ENCODE measurements around the gene LIN7B.
A peak's percentile ranks its signal among the peaks of the same experiment; 100 is the strongest.

Gene LIN7B

GRCh38 chr19:49113762-49114629, at the start of gene LIN7B (continued):
- TF ChIP-seq ZNF214 (tag by site-specific recombination; IDR thresholded peaks at IDR 0.05; ENCODE audit: borderline replicate concordance) (no peak), WT1 (tag by site-specific recombination; IDR thresholded peaks at IDR 0.05) (no peak), ZNF660 (tag by site-specific recombination; IDR thresholded peaks at IDR 0.05) (peak; percentile 30; the same call in 1 of the 2 replicates), ZNF791 (tag by site-specific recombination; IDR thresholded peaks at IDR 0.05) (no peak), ZNF394 (tag by site-specific recombination; IDR thresholded peaks at IDR 0.05; ENCODE audit: borderline replicate concordance) (no peak), ATF2 (tag by site-specific recombination; IDR thresholded peaks at IDR 0.05; ENCODE audit: low read depth) (no peak), TRIM28 (IDR thresholded peaks at IDR 0.05; ENCODE audit: borderline replicate concordance, low read length) (no peak), ZNF169 (tag by site-specific recombination; IDR thresholded peaks at IDR 0.05) (no peak), ZSCAN30 (tag by site-specific recombination; IDR thresholded peaks at IDR 0.05) (0 out of 2 replicates have a peak, but pooled peaks have one; percentile 52), ZNF140 (tag by site-specific recombination; IDR thresholded peaks at IDR 0.05) (no peak), ZNF629 (tag by site-specific recombination; IDR thresholded peaks at IDR 0.05) (no peak), ZNF341 (tag by site-specific recombination; IDR thresholded peaks at IDR 0.05; ENCODE audit: low read depth) (no peak), INSM2 (tag by site-specific recombination; IDR thresholded peaks at IDR 0.05) (no peak), BCL11A (tag by site-specific recombination; IDR thresholded peaks at IDR 0.05; ENCODE audit: low read depth) (no peak), ZNF335 (tag by site-specific recombination; conservative IDR thresholded peaks at IDR 0.05) (peak; percentile 59), ZNF10 (tag by site-specific recombination; IDR thresholded peaks at IDR 0.05) (no peak), ZNF701 (tag by site-specific recombination; IDR thresholded peaks at IDR 0.05) (no peak), ZBTB10 (tag by site-specific recombination; IDR thresholded peaks at IDR 0.05) (peak; percentile 65; the same call in 1 of the 2 replicates), KLF1 (tag by site-specific recombination; IDR thresholded peaks at IDR 0.05) (peak; percentile 52), ZNF488 (tag by site-specific recombination; IDR thresholded peaks at IDR 0.05) (no peak), MYNN (tag by site-specific recombination; IDR thresholded peaks at IDR 0.05; ENCODE audit: borderline replicate concordance) (no peak), ZNF670 (tag by site-specific recombination; IDR thresholded peaks at IDR 0.05; ENCODE audit: low read depth) (no peak), OSR2 (tag by site-specific recombination; IDR thresholded peaks at IDR 0.05) (no peak), ZNF777 (tag by site-specific recombination; IDR thresholded peaks at IDR 0.05; ENCODE audit: borderline replicate concordance) (no peak), ZNF830 (tag by site-specific recombination; IDR thresholded peaks at IDR 0.05; ENCODE audit: low read depth) (no peak), ZNF324 (tag by site-specific recombination; IDR thresholded peaks at IDR 0.05) (no peak), ZIC2 (tag by site-specific recombination; IDR thresholded peaks at IDR 0.05) (peak; percentile 56; the same call in 1 of the 2 replicates), ZNF530 (tag by site-specific recombination; IDR thresholded peaks at IDR 0.05; ENCODE audit: low read depth) (no peak), ZNF37A (tag by site-specific recombination; IDR thresholded peaks at IDR 0.05) (no peak), ZBTB17 (tag by site-specific recombination; IDR thresholded peaks at IDR 0.05) (peak; percentile 81), ZNF423 (tag by site-specific recombination; IDR thresholded peaks at IDR 0.05) (no peak), HOXC10 (CRISPR knock-in tag; IDR thresholded peaks at IDR 0.05) (peak; percentile 19; the same call in 1 of the 2 replicates), KLF7 (tag by site-specific recombination; IDR thresholded peaks at IDR 0.05; ENCODE audit: borderline replicate concordance) (no peak), ZNF311 (tag by site-specific recombination; IDR thresholded peaks at IDR 0.05; ENCODE audit: borderline replicate concordance) (no peak), IKZF3 (tag by site-specific recombination; IDR thresholded peaks at IDR 0.05) (peak; percentile 66; the same call in 1 of the 2 replicates), YY2 (tag by site-specific recombination; IDR thresholded peaks at IDR 0.05) (peak; percentile 39)

Measured in HEK293 (cell line).